GM19455 (cell line): ENCODE data around the gene ARPC2.

Experiments
- ATAC-seq: cut with Tn5 transposase; IDR thresholded peaks from one replicate; pipeline ENCODE4 v1.9.1; 2021; ENCODE audit not compliant: unreplicated experiment

ARPC2 gene

DNA sequence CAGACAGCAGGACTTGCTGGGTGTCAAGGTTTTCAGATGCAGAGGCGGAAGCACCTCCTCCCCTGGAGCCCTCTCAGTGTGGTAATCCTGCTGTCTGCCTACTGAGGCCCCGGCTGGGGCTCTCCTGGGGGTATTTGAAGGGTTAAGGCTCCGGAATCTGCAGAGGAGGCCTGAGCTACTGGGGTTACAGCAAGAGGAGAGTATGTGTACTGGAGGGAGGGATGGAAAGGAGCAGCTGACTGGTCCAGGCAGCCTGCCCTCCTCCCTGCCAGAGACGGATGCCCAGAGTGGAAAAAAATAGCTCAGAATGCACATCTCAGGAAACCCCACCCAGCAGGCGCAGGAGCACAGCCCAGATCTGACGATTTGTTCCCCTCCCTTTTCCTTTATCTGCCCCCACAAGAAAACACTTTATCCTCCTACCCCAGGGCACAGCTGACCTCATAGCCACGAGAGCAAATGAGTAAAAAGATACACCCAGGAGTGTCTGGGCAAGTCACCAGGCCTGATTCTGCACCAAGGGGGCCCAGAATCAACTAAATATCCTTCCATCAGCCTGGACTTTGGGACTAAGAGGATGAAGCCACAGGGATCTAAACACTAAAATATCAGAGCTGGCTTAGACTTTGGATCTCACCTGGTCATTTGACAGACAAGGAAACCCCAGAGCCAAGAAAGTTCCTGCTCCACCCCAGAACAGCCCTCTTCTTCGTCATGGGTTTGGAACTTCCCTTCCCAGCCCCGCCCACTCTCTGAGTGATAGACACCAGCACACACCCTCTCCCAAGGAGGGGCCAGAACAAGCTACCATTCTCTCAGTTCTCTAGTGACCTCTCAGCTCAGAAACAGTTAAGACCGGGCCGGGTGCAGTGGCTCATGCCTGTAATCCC lies 69.8 kb downstream of the ARPC2 start:
- ATAC-seq: peak; percentile 64

GRCh38 chr2:218289639-218290315 lies 72.8 kb downstream of the ARPC2 start:
- ATAC-seq: no peak

GRCh38 chr2:218290316-218291261 lies 73.6 kb downstream of the ARPC2 start:
- no peak for ATAC-seq

- no peak for ATAC-seq
Measured at GRCh38 chr2:218291318-218292047, 74.5 kb downstream of the ARPC2 start.

DNA sequence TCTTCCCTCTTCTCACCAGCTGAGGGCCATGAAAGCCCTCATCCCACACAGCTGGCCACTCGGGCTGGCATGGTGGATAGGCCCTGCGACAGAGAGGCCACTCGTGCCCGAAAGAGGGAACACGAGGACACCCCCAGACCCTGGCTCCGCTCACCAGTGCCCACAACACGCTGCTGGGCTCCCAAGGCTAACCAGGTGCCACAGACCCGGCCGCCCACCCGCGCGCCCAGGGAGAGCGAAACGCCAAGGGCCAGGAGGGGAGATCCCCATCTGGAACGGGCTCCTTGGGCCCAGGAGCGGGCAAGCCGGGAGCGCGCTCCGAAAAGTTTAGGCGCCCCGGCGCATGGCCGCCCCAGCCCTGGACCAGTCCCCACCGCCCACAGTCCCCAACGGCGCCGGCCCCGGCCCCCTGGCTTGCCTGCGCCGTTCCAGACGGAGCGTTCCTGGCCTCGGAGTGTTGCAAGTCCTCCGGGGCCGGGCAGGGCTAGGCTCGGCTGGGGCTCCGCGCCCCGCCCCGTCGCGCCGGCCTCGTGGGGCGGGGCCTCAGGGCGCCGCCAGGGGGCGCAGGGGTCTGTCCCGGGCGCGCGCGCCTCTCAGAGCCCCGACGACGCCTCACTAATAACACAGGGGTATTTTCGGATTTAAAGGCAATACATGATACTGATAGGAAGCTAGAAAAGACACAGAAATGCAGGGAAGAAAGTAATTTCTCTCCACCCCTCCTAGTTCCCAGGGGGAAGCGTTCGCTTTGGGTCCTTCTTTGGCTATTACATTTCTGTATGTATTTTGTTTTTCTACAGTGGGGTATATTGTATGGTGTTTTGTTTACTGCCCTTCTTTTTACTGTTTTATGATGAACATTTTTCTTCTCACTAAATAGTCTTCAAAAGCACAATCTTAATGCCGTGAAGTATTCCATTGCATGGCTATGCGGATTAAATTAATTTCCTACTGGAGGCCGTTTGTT lies 75.3 kb downstream of the ARPC2 start, which contains the start of gene TMBIM1:
TSS of gene TMBIM1 (minus strand) at position 456 of the 967 bp plus-strand sequence. CDS start 10,362 bp downstream, outside the sequence.
- ATAC-seq: peak; percentile 68

DNA sequence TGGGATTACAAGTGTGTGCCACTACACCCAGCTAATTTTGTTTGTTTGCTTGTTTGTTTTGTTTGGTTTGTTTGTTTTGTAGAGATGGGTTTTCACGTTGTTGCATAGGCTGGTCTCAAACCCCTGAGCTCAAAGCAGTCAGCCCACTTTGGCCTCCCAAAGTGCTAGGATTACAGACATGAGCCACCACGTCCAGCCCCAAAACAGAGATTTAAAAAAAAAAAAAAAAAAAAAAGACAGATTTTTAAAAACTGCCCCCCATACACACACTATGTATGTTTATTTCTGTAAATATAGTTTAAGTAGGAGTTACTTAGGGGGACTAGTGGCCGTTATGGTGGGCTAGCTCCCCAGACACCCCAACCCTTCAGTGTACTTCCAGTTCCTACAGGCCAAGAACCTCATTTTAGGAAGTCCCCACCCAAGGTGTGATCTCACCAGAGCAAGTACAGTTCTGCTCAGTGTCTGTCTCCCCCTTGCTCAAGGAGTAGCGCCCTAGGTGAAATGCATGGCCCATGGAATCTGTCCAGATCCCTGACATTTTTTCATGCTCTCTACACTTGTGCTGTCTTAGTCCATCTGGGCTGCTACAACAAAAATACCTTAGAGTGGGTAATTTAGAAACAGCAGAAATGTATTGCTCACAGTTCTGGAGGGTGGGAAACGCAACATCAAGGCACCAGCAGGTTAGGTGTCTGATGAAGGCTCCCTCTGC lies 76.9 kb downstream of the ARPC2 start:
- ATAC-seq: no peak

DNA sequence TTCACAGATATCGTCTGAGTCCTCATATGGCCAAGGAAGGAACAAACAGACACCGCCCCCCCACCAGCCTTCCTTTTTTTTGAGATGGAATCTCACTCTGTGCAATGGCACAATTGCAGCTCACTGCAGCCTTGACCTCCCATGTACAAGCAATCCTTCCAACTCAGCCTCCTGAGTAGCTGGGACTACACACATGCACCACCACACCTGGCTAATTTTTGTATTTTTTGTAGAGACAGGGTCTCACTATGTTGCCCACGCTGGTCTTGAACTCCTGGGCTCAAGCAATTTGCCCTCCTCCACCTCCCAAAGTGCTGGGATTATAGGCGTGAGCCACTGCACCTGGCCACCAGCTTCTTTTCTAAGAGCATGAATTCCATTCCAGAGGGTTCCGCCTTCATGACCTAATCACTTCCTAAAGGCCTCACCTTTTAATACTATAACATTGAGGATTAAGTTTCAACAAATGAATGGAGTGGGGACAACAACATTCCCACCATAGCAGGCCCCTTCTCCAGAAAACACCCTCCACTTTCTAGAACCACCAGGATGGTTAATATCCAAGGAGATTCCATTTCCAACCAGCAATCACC lies 77.5 kb downstream of the ARPC2 start:
- ATAC-seq: no peak

GRCh38 chr2:218295029-218295428 lies 78.0 kb downstream of the ARPC2 start:
- no peak for ATAC-seq

DNA sequence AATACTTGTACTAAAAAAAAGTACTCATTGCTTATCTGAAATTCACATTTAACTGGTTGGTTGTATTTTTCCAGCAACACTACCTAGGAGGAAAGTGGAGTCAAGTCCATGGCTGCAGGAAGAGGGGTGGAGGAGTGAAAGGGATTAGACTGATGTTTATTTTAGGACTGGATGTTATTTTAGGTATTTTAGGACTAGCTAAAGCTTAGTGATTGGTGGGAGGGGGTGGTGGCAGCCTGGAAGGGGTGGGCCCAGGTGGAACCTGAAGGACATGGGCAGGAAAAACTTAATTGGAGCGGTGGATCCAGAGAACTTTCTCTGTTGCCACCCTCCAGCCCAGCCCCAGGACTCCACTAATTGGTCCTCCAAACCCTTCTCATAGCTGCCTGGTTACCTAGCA lies 79.2 kb downstream of the ARPC2 start:
- ATAC-seq: no peak

- no peak for ATAC-seq
Measured at GRCh38 chr2:218296847-218297246, 79.9 kb downstream of the ARPC2 start.

GRCh38 chr2:218298314-218298875 lies 81.4 kb downstream of the ARPC2 start:
- ATAC-seq: no peak

- no peak for ATAC-seq
Measured at GRCh38 chr2:218300141-218300540, 83.2 kb downstream of the ARPC2 start.

DNA sequence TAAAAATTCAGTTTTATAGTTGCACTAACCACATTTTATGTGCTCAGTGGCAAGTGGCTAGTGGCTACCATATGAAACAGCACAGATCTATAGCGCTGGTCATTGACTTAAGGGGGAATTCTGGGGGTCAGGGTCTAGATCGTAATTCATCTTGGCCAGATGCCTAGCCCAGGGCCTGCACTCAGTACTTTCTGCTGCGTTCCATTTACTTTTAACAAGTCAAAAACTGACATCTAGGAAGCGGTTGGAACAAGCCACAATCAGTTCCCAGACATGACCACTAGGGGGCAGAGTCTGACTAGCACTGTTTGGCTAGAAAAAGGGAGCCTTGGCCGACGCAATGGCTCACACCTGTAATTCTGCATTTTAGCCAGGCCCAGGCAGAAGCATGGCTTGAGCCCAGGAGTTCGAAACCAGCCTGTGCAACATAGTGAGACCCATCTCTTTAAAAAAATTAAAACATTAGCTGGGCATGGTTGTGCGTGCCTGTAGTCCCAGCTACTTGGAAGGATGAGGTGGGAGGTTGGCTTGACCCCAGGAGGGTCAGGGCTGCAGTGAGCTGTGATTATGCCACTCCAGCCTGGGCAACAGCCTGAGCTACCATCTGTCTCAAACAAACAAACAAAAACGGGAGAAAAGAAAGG lies 84.3 kb downstream of the ARPC2 start:
- ATAC-seq: no peak
